ENCODE results near the gene DLX4.

DNA sequence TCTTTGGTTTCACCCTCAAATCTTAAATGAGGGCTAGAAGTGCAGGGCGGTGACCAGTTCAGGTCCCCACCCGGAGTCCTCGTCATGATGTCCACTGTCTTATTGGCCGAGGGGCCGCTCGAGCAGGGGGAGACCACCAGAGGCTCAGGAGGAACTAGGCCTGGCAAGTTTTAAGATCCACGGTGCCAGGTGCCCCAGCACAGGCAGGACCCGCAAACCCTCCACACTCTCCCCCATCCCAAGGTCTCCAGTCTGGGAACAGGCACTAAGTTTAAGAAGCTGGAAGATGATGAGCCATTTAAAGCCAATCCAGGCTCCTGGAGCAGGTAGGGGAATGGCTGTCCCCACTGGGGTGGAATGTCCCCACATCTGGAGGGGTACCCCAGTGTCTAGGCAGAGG is 21.9 kb downstream of the DLX4 start:
- TF ChIP-seq CTCF (IDR thresholded peaks at IDR 0.05): no peak
- no peak for TF ChIP-seq POLR2A (IDR thresholded peaks at IDR 0.05)

All from esophagus squamous epithelium (tissue), 4 donors.